ENCODE measurements around the gene RTN3. TPM values are rescaled to one million over a fixed set of nuclear protein-coding genes. Genes with fewer than 3 reads are reported as not detected.

RTN3 gene, protein sequence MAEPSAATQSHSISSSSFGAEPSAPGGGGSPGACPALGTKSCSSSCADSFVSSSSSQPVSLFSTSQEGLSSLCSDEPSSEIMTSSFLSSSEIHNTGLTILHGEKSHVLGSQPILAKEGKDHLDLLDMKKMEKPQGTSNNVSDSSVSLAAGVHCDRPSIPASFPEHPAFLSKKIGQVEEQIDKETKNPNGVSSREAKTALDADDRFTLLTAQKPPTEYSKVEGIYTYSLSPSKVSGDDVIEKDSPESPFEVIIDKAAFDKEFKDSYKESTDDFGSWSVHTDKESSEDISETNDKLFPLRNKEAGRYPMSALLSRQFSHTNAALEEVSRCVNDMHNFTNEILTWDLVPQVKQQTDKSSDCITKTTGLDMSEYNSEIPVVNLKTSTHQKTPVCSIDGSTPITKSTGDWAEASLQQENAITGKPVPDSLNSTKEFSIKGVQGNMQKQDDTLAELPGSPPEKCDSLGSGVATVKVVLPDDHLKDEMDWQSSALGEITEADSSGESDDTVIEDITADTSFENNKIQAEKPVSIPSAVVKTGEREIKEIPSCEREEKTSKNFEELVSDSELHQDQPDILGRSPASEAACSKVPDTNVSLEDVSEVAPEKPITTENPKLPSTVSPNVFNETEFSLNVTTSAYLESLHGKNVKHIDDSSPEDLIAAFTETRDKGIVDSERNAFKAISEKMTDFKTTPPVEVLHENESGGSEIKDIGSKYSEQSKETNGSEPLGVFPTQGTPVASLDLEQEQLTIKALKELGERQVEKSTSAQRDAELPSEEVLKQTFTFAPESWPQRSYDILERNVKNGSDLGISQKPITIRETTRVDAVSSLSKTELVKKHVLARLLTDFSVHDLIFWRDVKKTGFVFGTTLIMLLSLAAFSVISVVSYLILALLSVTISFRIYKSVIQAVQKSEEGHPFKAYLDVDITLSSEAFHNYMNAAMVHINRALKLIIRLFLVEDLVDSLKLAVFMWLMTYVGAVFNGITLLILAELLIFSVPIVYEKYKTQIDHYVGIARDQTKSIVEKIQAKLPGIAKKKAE
- total RNA-seq = 51.1 and 69.6 TPM in 2 replicates

DNA sequence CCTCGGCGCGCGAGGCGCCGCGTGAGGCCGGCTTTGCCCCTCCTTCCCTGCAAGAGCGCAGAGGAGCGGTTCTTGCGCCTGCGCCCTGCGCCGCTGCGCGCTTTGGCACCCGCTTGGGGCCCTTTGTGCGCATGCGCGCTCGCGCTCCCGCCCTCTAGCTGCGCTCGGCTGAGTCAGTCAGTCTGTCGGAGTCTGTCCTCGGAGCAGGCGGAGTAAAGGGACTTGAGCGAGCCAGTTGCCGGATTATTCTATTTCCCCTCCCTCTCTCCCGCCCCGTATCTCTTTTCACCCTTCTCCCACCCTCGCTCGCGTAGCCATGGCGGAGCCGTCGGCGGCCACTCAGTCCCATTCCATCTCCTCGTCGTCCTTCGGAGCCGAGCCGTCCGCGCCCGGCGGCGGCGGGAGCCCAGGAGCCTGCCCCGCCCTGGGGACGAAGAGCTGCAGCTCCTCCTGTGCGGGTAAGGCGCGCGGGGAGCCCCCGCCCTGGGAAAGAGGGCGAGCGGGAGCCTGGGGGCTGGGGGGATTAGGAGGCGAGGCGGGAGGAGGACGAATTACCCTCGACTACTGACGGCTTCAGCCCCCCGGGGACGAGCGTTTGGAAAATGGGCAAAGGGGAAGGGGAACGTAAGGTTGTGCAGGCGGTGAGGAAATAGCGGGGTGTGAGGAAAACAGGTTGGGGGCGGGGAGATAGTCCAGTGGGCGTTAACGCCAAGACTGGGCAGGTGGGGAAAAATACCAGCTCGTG lies at the start of gene RTN3:
Gene RTN3 (plus strand): TSS at position 180 of the 745 bp plus-strand sequence. CDS start 137 bp downstream, at position 317.

DNA sequence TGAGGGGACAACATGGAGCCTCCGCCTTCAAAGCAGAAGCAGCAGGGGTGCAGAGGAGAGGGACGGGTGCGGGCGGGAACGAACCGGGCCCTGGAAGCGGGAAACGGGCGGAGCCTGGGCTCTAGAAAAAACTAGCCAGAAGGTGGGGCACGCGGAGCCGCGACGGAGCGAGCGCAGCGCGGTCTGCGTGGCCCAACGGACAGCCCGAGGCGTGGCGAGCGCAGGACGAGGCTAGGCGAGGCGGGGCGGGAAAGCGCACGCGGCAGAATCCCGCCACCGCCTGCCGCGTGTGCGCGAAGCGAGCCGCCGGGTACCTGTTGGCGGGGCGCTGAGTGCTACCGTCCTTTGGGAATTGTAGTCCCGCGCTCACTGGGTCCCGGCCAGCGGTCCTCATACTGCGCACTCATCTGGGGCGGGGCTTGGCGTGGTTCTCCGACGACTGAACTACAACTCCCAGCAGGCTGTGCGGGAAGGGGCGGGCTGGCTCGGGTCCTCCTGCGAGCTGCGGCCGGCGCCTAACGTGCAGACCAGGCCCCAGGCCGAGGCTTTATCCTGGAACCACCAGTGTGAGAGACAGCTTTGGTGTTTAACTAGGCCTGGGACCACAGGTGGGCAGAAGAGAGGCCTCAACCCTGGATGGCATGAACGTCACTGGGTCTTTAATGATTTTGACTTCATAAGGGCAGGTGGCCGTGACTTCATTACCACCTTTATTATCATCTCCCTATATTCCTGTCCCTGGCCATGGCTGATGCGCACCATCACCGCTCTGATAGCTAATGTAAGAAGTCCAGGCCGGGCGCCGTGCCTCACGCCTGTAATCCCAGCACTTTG lies 9.8 kb upstream of the RTN3 start, which contains the start of gene ATL3:
Gene ATL3 (minus strand): TSS at position 55 of the 834 bp plus-strand sequence. CDS start 41 bp downstream, at position 14.

DNA sequence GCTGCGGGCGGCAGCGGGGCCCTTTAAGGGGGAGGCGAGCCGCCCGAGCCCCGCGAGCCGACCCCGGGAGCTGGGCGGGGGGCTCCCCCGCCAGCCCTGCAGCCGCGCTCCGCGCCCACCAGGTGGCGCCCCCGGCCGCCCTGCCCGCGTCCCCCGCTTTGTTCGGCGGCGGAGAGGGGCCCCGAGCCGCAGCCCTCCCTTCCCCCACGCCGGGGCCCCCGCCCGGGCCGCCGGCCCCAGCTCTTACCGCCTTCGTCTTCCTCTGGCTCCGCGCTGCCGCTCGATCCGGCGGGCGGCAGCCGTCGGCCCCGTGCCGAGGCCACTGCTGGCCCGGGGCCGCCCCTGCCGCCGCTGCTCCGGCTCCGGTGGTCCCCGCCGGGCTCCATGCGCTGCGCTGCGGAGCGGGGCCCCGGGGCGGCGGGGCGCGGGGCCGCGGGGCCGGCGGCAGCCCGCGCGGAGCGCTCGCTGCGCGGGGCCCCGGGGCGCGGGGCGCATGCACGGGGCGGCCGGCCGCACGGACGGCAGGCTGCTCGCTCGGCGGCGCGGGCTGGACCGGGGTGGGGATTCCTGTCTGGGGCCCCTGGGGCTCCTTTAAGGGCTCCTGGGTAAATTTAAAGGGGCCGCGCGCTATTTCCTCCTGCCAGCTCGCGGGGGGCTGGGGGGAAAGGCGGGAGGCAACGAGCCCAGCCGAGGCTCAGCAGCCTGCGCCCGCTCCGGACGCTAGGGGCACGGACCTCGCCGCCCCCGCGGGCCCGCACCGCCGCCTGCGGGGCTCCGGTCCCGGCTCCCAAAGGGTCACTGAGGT lies 87.1 kb downstream of the RTN3 start, which contains the start of gene ZFTA:
Gene ZFTA (minus strand): TSS at position 539 of the 805 bp plus-strand sequence. CDS start 153 bp downstream, at position 386.

Other genes with a start within 250 kb of the RTN3 start
- gene PLAAT5, start 190.3 kb upstream of the RTN3 start, total RNA-seq = not detected in 2 replicates
- not detected in 2 replicates for gene LGALS12, start 175.4 kb upstream of the RTN3 start, total RNA-seq
- gene PLAAT4, start 144.7 kb upstream of the RTN3 start, total RNA-seq = 4.2 and 9.9 TPM in 2 replicates
- 0.12 TPM in 1 of 2 replicates, not detected in the other for gene PLAAT2, start 118.1 kb upstream of the RTN3 start, total RNA-seq
- 4.2 and 10.4 TPM in 2 replicates for gene PLAAT3, start 67.1 kb upstream of the RTN3 start, total RNA-seq
- gene ATL3, start 10.1 kb upstream of the RTN3 start, total RNA-seq = 112 and 115 TPM in 2 replicates
- 17.5 and 18.5 TPM in 2 replicates for gene ZFTA, start 87.3 kb downstream of the RTN3 start, total RNA-seq
- 15.4 and 17.6 TPM in 2 replicates for gene SPINDOC, start 132.0 kb downstream of the RTN3 start, total RNA-seq
- gene MARK2, start 157.6 kb downstream of the RTN3 start, total RNA-seq = 7.2 and 8.2 TPM in 2 replicates
- 2.0 TPM in 2 replicates for gene RCOR2, start 235.7 kb downstream of the RTN3 start, total RNA-seq